Measurements from ENCODE around the gene IL17RA.

DNA sequence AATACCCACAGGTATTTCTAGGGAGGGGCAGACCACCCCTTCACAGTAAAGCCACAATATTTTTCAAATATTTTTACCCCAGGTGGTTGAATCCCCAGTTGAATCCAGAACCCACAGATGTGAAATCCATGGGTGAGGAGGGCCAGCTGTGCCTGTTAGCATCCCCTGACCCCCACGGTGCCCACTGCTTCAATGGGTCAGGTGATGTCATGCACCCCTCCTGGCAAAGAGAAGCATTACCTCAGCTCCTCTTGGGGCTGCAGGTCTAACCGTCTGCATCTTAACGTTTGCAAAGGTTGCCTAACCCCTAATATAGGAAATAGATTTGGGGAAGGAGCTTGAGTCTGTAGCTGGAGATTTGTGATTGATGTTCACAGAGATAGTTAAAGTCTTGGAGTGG is 24.7 kb upstream of the IL17RA start:
- TF ChIP-seq CTCF (IDR thresholded peaks at IDR 0.05) (no peak), POLR2AphosphoS5 (IDR thresholded peaks at IDR 0.05) (no peak), POLR2A (IDR thresholded peaks at IDR 0.05) (no peak)

All from prostate gland (tissue), 2 donors.